ENCODE results near the gene DNAJC5.
"Not testable (repeated sequence)": the region's sequence is repeated elsewhere in the genome, so short reads cannot be mapped to it uniquely, and the experiment has no call there.

DNAJC5 gene

DNA sequence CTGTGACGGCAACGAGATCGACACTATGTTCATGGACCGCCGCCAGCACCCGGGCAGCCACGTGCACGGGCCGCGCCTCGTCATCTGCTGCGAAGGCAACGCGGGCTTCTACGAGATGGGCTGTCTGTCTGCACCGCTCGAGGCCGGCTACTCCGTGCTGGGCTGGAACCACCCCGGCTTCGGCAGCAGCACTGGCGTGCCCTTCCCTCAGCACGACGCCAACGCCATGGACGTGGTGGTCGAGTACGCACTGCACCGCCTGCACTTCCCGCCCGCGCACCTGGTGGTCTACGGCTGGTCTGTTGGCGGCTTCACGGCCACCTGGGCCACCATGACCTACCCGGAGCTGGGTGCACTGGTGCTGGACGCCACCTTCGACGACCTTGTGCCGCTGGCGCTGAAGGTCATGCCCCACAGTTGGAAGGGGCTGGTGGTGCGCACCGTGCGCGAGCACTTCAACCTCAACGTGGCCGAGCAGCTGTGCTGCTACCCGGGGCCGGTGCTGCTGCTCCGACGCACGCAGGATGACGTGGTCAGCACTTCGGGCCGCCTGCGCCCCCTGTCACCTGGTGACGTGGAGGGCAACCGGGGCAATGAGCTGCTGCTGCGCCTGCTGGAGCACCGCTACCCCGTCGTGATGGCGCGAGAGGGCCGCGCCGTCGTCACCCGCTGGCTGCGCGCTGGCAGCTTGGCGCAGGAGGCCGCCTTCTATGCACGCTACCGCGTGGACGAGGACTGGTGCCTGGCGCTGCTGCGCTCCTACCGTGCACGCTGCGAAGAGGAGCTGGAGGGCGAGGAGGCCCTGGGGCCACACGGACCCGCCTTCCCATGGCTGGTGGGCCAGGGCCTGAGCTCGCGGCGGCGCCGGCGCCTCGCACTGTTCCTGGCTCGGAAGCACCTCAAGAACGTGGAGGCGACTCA, 32.7 kb upstream of the DNAJC5 start:
- DNase-seq: no peak

DNA sequence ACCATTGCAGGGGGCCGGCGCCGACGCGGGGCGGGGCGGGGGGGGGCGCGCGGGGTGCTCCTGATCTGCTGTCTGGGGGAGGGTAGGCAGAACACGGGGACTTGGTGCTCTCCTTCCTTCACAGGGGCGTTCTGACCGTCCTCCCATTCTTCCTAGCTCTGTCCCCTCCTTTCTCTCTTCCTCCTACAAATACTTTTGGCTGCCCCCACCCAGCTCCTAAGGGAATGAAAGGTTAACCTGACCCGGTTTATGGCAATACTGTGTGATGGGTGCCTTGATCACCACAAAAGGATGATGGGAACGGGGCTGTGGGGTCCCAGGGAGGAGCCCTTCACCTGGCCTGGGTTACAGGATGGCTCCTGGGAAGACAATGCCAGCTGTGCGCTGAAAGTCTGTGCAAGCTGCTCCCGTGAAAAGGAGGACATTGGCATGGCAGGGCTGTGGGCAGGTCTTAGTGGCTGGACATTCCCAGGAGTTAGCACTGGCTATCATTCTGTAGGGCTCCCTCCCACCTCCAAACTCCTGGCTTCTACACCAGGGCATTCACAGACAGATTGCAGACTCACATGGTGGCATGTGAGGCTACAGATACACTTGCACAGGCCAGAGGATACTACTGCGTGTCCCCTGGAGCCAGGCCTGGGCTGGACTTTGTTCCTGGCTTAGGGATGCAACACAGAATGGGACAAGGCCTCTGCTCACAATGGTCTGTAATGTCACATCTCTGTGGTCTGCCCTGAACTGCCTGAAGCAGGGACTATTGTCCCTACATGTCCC, 31.7 kb upstream of the DNAJC5 start:
- DNase-seq: no peak

DNA sequence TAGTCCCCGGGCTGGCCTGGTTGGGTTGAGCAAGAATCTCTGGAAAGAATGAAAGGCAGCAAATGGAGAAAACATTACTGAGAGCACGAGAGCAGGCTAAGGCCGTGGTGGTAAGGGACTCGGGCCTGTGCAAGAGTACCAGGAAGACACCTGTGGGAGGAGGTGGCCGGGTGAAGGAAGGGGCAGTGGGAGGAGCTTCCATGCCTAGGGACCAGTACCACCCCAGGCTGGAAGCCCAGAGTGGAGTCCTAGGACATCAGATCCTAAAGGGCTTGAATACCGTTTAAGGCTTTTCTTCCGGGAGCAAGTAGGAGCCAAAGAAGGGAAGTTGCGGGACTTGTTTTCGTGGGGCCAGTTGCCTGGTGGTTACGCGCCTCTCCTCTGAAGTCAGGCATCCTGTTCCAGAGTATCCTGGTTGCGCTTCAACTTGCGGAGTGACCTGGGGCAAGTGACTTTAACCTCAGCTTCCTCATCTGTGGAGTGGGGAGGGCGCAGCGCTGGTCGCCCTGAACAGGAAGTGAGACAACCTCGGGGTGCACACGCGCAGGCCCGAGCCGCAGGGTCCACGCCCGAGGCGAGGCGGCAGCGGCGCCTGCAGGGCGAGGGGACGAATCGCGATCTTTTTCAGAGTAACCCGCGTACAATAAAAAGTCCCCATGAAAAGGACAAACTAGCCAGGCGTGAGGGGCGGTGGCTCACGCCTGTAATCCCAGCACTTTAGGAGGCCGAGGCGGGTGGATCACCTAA, 31.0 kb upstream of the DNAJC5 start:
- peak; percentile 67 to 78 for DNase-seq

DNA sequence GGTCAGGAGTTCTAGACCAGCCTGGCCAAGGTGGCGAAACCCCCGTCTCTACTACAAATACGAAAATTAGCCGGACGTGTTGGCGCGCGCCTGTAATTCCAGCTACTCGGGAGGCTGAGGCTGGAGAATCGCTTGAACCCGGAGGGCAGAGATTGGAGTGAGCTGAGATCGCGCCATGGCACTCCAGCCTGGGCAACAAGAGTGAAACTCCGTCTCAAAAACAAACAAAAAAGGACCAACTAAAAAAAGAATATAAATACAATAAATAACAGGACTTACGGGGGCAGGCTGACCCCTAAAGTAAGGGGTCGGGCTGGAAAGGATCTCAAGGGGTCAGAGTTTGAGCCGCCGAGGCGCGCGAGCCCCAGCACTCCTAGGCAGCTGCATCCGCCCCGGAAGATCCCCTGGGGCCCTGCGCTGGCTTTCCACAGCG, 30.4 kb upstream of the DNAJC5 start:
- DNase-seq: no peak

DNA sequence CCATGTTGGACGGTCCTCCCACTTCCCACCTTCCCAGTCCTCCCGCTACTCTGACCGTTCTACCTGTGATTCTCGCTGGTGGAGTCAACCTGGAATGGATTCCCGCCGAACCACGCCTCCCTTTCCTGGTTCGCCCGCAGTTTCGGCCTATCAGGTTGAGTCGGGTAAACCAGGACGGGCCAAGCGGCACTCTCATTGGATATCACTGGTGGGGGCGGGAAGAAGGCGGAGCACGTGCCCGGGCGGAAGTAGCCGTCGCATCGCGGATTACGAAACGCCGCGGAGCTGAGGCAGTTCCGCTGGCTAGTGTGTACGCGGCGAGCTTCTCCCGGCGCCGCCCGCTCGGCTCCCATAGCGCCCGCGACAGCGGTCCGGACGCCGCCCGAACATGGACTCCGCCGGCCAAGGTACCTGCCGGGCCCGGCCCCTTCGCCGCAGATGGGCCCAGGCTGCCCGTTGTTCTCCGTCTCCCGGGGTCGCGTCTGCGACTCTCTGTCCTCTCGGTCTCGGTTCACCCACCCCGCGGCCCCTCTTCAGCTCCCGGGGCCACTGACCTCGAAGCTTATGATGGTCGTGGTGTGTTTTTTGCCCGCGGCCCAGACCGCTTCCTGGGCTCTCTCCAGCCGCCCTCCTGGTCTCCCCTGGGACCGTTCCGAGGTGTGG, 29.8 kb upstream of the DNAJC5 start, which contains the start of gene TPD52L2:
Gene TPD52L2 (plus strand): TSS at position 293 of the 663 bp plus-strand sequence. CDS start 96 bp downstream, at position 389.
- peak; percentile 95 to 98 for DNase-seq

DNA sequence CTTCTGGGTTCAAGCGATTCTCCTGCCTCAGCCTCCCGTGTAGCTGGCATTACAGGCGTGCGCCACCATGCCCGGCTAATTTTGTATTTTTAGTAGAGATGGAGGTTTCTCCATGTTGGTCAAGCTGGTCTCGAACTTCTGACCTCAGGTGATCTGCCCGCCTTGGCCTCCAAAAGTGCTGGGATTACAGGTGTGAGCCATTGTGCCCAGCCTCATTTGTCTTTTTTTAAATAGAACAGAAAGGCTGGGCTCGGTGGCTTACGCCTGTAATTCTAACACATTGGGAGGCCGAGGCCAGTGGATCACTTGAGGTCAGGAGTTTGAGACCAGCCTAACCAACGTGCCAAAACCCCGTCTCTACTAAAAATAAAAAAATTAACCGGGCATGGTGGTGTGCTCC, 27.9 kb upstream of the DNAJC5 start:
- not testable (repeated sequence) for DNase-seq

DNA sequence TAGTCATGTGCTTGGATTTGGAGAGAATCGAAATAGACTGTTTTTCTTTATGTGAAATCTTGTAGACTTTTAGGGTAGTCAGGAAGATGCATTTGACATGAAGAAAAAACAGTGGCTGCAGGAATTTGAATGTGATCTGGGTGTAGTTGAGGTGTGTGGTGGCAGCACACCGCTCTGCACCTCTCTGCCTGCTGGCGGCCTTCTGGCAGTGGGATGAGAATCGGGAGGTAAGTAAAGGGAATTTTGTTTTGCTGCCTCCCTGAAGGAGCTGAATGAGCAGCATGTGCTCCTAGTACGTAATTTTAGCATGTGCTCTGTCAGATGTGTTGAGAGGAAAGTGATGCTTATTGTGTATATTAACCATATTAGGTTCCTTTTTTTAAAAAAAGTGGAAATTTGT, 26.7 kb upstream of the DNAJC5 start:
- DNase-seq: no peak

DNA sequence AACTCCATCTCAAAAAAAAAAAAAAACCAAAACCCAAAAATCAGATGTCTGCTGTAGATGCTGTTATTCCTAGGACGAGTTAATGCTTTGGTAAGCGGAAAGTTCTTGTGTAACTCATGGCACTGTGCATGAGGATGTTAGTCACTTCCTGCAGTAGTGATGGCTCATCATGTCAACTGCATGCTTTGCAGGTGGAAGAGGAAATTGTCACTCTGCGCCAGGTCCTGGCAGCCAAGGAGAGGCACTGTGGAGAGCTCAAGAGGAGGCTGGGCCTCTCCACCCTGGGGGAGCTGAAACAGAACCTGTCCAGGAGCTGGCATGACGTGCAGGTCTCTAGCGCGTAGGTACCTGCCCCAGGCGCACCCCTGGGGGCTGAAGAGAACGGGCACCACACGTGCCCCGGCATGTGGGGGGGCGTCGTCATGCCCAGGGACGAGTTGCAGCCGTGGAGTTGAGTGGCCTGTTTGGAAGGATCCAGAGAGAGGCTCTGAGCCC, 21.4 kb upstream of the DNAJC5 start:
- peak in 1 of 2 experiments; percentile 62 for DNase-seq

DNA sequence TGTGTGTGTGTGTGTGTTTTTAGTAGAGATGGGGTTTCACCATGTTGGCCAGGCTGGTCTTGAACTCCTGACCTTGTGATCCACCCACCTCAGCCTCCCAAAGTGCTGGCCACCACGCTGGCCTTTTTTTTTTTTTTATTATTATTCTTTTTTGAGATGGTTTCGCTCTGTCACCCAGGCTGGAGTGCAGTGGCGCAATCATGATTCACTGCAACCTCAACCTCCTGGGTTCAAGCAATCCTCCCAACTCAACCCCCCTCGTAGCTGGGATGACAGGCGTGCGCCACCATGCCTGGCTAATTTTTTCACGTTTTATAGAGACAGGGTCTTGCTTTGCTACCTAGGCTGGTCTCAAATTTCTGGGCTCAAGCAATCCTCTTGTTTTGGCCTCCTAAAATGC, 20.7 kb upstream of the DNAJC5 start:
- not testable (repeated sequence) for DNase-seq

DNA sequence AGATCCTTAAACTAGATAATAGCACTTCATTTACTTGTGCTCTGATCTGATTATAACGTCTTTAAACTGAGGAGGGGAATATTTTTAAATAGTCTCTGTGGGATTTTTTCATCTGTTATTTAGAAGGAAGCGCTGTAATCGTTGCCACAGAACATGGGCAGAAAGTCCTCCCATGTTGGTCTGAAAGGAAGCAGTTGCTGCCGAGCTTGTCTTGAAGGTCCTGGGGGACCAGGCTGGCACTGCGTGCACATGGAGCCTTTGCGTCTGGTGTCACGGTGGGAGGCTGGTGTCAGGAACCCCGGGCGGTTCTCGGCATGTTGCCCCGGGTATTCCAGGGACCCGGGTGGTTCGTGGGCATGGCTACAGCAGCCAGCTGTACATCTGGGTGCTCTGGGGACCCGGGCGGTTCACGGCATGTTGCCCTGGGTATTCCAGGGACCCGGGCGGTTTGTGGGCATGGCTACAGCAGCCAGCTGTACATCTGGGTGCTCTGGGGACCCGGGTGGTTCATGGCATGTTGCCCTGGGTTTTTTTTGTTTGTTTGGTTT, 18.4 kb upstream of the DNAJC5 start:
- DNase-seq: no peak

DNA sequence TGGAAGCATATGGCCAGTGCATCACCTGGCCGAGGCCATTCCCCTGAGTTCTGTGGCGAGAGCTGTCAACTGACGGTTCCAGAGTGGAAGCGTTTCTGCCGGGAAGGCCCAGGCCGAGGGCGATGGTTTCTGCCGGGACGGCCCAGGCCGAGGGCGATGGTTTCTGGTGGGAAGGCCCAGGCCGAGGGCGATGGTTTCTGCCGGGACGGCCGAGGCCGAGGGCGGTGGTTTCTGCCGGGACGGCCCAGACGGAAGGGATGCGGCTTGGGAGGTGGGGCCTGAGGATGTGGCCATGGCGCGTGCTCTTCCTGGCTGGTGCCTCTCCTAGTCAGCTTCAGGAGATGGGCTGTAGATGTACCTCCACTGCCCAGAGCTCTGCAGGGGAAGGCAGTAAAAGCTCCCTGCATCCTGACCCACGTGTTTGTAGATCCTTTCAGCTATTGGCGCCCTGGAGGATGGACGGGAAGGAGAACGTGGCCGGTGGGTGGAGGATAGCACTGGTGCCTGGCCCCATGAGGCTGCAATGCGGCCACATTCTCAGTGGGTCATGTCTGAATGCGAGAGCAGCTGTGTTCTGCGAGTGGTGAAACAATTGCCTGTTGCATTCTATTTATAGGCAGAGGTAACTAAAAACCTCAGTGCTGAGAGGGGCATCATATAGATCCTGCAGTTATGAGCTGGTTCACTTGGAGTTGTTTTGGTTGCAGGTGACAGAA, 17.0 kb upstream of the DNAJC5 start:
- DNase-seq: no peak

DNA sequence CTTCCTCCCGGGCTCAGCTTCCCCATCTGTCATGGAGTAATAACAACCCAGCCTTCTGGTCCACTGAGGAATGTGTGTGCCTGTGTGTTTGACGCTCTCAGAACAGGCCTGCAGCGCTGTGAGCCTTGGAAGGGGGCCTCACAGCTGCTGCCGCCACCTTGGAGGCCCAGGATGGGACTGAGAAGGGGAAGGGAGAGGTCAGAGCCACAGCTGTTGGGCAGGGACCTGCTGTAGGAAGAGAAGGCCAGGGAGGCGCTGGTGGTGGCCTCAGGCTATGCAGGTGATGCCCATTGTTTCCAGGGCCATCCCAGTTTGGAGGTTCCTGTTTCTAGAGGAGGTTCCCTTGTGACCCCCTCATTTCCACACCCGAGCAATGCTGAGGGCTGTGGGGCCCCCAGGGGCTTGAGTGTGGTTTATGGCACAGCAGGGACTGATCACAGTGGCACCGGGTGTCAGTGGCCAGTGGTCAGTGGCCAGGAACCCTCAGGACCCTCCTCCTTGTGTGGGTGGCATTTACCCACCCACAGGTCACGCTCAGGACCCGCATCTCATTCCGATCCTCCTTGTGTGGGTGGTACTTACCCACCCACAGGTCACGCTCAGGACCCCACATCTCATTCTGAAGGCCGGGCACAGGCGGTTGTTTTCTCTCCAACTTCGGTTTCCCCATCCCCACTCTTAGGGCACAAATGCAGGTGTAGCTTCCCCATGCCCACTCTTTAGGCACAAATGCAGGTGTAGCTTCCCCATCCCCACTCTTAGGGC, 15.8 kb upstream of the DNAJC5 start:
- DNase-seq: no peak

DNA sequence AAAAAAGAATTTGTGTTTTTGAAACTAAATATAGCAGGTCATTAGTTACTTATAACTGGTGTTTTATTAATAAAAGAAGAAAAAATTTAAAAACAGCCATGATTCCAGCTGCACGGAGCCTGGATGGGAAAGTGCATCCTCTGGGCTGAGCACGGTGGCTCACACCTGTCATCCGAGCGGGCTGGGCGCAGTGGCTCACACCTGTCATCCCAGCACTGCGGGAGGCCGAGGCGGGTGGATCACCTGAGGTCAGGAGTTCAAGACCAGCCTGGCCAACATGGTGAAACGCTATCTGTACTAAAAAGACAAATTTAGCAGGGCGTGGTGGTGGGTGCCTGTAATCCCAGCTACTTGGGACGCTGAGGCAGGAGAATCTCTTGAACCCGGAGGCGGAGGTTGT, 14.0 kb upstream of the DNAJC5 start:
- DNase-seq: not testable (repeated sequence)

DNA sequence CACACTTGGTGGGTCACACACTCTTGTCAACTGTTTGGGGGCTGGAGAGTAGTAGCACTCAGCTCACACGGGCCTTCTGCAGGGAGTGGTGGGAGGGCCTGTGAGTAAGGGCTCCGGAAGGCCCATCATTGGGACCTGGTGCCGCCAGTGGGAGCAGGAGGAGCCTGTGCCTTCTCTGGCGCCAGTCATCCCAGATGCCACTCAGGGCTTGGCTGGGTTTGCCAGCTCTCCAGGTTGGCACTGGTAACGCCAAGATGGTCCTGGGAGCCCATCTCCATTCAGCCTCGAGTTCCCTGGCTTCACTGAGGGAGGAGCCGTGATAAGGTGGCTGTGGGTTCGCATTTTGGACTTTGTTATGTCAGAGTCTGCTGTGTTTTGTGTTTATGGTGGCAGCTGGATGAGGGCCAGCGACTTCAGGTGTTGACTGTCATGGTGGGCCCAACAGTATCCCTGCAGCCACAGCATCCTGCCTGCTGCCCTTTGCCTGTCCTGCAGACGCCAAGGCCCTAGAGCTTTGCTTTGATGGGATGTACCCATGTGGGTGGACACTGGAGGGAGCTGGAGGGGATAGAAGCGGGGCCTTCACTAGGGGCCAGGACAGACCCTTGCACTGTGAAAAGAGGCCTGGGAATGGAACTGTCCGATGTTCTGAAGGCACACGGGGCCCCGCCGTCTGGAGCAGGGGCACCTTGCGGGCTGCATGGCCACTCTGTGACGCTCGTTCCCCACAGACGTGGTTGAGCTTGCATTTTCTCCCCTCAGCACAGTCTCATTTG, 13.3 kb upstream of the DNAJC5 start:
- DNase-seq: no peak

DNA sequence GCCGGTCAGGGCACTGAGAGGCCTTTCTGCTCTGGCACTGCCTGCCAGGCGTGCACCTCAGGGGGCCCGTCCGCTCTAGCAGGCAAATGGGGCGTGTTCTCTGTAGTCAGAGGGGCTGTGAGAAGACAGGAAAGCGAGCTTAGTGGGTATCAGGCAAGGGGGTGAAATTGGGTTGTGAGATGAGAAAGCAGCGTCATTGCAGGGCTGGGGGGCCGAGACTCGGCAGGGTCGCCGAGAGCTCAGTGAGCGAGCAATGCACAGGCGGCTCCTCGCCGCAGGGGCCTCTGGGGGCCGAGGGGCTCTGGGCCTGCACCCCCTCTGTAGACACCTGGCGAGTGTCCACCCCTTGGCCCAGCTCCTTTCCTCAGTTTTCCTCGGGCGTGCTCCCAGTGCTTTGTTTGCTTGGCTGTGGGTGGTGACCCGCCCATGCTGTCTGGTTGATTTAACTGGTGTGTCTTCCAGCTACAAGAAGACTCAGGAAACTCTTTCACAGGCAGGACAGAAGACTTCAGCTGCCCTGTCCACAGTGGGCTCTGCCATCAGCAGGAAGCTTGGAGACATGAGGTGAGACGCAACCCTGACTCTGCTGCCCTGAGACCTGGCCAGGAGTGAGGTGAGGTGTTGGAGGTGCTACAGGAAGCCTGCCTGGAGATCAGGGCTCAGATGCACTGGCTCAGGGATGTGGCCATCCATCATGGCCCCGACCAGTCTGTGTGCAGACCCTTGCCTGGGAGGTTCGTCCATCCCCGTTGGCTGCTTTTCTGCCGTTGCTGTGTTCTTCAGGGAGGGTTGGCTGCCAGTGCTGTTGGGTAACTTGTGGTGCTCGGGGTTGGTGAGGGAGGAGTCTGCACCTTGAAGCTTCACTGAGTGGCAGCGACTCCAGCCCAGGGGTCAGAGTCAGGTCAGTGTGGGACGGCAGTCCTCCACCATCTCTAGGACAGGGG, 12.4 kb upstream of the DNAJC5 start:
- no peak for DNase-seq

DNA sequence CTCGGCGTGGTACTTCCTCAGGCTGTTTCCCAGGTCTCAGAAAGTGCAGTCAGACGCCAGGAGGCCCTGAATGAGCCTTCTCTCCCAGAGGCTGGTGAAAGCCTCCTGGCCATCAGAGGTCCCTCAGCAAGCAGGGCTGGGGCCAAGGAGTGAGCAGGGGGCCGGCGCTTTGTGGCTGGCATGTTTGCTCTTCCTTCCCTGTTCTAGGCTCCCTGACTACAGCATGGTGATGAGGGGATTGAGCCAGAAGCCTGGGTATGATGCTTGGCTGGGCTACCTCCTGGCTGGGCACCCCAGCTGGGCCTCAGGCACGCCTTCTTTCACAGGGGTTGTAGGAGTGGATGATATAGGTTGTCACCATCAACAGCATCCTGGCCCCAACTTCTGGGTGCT, 11.7 kb upstream of the DNAJC5 start:
- DNase-seq: no peak

DNA sequence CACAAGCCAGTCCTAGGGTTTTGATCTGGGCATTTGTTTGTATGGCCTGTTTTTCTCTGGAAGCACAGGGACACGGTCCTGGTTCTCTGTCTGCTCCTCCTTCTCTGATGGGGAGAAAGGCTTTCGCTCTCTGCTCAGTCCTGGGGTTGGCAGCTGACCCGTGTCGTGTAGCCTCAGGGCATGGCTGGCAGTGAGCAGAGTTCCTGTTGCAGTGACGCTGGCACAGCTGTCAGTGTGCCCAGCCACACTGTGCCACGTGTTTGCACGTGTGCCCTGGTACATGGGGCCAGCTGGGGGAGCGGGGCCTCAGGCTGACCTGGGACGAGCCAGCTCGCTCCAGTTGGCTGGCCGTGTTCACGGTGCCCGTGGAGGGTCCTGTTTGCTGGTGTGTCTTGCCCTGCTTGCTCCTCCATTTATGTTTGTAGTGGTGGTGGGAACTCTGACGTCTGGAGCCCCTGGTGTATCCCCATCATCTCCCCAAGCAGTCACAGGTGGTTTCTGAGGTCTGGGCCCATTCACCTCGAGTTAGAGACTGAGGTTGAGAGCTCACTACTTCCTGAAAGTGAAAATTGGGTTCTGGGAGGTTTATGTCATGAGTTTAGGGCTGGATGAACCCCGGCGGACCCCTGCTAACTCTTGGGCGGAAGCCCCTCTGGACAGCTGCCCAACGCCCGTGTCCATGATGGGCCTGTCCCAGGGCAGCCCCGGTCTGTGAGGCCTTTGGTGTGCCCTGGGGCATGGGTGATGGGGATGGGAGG, 10.2 kb upstream of the DNAJC5 start:
- DNase-seq: no peak
